OCI-LY1 (cell line): ENCODE measurements around the gene ATXN7.

Experiments used
- H2AFZ ChIP-seq: fragments of 200-600 bp; sonication (generic), shearing (Covaris generic); 2 replicates; pipeline ENCODE4 v1.6.0; 2014; ENCODE audit warnings: antibody characterized with exemption, mild to moderate bottlenecking, low read length
- H3F3A ChIP-seq: fragments of 200-600 bp; sonication (generic), shearing (Covaris generic); 2 replicates; pipeline ENCODE4 v1.6.0; 2014; ENCODE audit warnings: mild to moderate bottlenecking, antibody characterized with exemption, low read length, moderate library complexity; ENCODE audit not compliant: insufficient read depth
- H3K27ac ChIP-seq: fragments of 200-600 bp; sonication (generic); 2 replicates; pipeline ENCODE4 v1.5.1; 2014; ENCODE audit warnings: low read length, mixed run types, mild to moderate bottlenecking, low read depth; ENCODE audit not compliant: poor library complexity, severe bottlenecking
- H3K27me3 ChIP-seq: fragments of 200-600 bp; sonication (generic); 2 replicates; pipeline ENCODE4 v1.6.0; 2014; ENCODE audit warnings: antibody characterized with exemption, mild to moderate bottlenecking, low read length, moderate library complexity; ENCODE audit not compliant: insufficient read depth
- H3K36me3 ChIP-seq: fragments of 200-600 bp; sonication (generic); 2 replicates; pipeline ENCODE4 v1.6.1; 2014; ENCODE audit warnings: mild to moderate bottlenecking, antibody characterized with exemption, low read length, moderate library complexity, mixed read lengths; ENCODE audit not compliant: insufficient read depth
- H3K4me1 ChIP-seq: fragments of 200-600 bp; sonication (generic); 2 replicates; pipeline ENCODE4 v1.5.1; 2014; ENCODE audit warnings: mild to moderate bottlenecking, low read length, moderate library complexity; ENCODE audit not compliant: insufficient read depth, severe bottlenecking
- H3K4me2 ChIP-seq: fragments of 200-600 bp; sonication (generic), shearing (Covaris generic); 2 replicates; pipeline ENCODE4 v1.6.1; 2014; ENCODE audit warnings: low read length
- H3K4me3 ChIP-seq: fragments of 200-600 bp; sonication (generic); 2 replicates; pipeline ENCODE4 v1.5.1; 2014; ENCODE audit warnings: low read length, low read depth, mild to moderate bottlenecking, mixed read lengths; ENCODE audit not compliant: poor library complexity, severe bottlenecking
- H3K79me2 ChIP-seq: fragments of 200-600 bp; shearing (Covaris generic); 2 replicates; pipeline ENCODE4 v1.6.1; 2016; ENCODE audit warnings: mixed run types, low read length, mixed read lengths; ENCODE audit not compliant: insufficient read depth
- H3K9ac ChIP-seq: fragments of 200-600 bp; sonication (generic), shearing (Covaris generic); 2 replicates; pipeline ENCODE4 v1.6.1; 2014; ENCODE audit warnings: mild to moderate bottlenecking, low read length, mixed read lengths
- H3K9me2 ChIP-seq: fragments of 200-600 bp; sonication (generic), shearing (Covaris generic); 2 replicates; pipeline ENCODE4 v1.6.1; 2014; ENCODE audit warnings: low read depth, mild to moderate bottlenecking, low read length, mixed read lengths
- H3K9me3 ChIP-seq: fragments of 200-600 bp; shearing (Covaris generic); 2 replicates; pipeline ENCODE4 v1.6.1; 2014; ENCODE audit warnings: low read length, mixed read lengths
- H4K20me1 ChIP-seq: fragments of 200-600 bp; sonication (generic), shearing (Covaris generic); 2 replicates; pipeline ENCODE4 v1.6.0; 2016; ENCODE audit warnings: mild to moderate bottlenecking, low read length; ENCODE audit not compliant: insufficient read depth
- CTCF ChIP-seq: fragments of 200-600 bp; sonication (generic), shearing (Covaris generic); IDR thresholded peaks from 2 replicates; pipeline ENCODE4 v1.5.1; 2017; ENCODE audit warnings: mild to moderate bottlenecking, antibody characterized with exemption, low read length, moderate library complexity, mixed read lengths
- EZH2 ChIP-seq: fragments of 200-600 bp; sonication (generic), shearing (Covaris generic); IDR thresholded peaks from 2 replicates; pipeline ENCODE4 v1.8.0; 2017; ENCODE audit warnings: borderline replicate concordance, mixed run types, mild to moderate bottlenecking, antibody characterized with exemption, low read length, moderate library complexity, mixed read lengths

Gene ATXN7

GRCh38 chr3:63947594-63947993, 83.9 kb downstream of the ATXN7 start:
- no peak for TF ChIP-seq EZH2
- no peak for TF ChIP-seq CTCF
- Histone ChIP-seq H3K4me2 (no peak overlapping the region), H3K4me1 (no peaks in the 10 kb centered on the region), H3F3A (no peaks in the 10 kb centered on the region), H3K4me3 (no peak overlapping the region), H3K27me3 (no peaks in the 10 kb centered on the region), H3K27ac (no peak overlapping the region), H2AFZ (no peak overlapping the region), H3K79me2 (no peaks in the 10 kb centered on the region), H3K9me2 (no peaks in the 10 kb centered on the region), H3K9ac (no peak overlapping the region), H3K9me3 (no peaks in the 10 kb centered on the region), H3K36me3 (peaks cover 14% of the 10 kb centered on the region; the same call in 1 of the 2 replicates), H4K20me1 (no peaks in the 10 kb centered on the region)

- H3K27ac ChIP-seq = no peak overlapping the region
- H3K4me1 ChIP-seq = no peaks in the 10 kb centered on the region
- no peaks in the 10 kb centered on the region for H3F3A ChIP-seq
- H3K36me3 ChIP-seq = peaks cover 18% of the 10 kb centered on the region; the same call in 1 of the 2 replicates
- H4K20me1 ChIP-seq = no peaks in the 10 kb centered on the region
- no peak overlapping the region for H3K4me3 ChIP-seq
- H3K27me3 ChIP-seq = no peaks in the 10 kb centered on the region
- H3K9me3 ChIP-seq = no peaks in the 10 kb centered on the region
- H3K79me2 ChIP-seq = no peaks in the 10 kb centered on the region
- TF ChIP-seq CTCF (no peak), EZH2 (no peak)
- H3K9me2 ChIP-seq = no peaks in the 10 kb centered on the region
- H3K4me2 ChIP-seq = no peak overlapping the region
- no peak overlapping the region for H2AFZ ChIP-seq
- no peak overlapping the region for H3K9ac ChIP-seq
Observed at GRCh38 chr3:63949005-63949404, 85.3 kb downstream of the ATXN7 start.

GRCh38 chr3:63950698-63951097, 87.0 kb downstream of the ATXN7 start:
- Histone ChIP-seq H3F3A (no peaks in the 10 kb centered on the region), H3K36me3 (peaks cover 20% of the 10 kb centered on the region; the same call in 1 of the 2 replicates), H4K20me1 (no peaks in the 10 kb centered on the region), H3K9me2 (no peaks in the 10 kb centered on the region), H3K9me3 (no peaks in the 10 kb centered on the region), H3K79me2 (no peaks in the 10 kb centered on the region), H3K27me3 (no peaks in the 10 kb centered on the region), H3K4me1 (peaks cover 9% of the 10 kb centered on the region), H2AFZ (no peak overlapping the region), H3K27ac (no peak overlapping the region), H3K4me2 (no peak overlapping the region), H3K9ac (no peak overlapping the region), H3K4me3 (no peak overlapping the region)
- no peak for TF ChIP-seq EZH2
- TF ChIP-seq CTCF = no peak
